GM18861 (cell line): Measurements from ENCODE around the gene HSP90B1.

ENCODE experiments used
- ATAC-seq: cut with Tn5 transposase; IDR thresholded peaks from one replicate; pipeline ENCODE4 v1.9.1; 2021; ENCODE audit not compliant: unreplicated experiment

The HSP90B1 gene

DNA sequence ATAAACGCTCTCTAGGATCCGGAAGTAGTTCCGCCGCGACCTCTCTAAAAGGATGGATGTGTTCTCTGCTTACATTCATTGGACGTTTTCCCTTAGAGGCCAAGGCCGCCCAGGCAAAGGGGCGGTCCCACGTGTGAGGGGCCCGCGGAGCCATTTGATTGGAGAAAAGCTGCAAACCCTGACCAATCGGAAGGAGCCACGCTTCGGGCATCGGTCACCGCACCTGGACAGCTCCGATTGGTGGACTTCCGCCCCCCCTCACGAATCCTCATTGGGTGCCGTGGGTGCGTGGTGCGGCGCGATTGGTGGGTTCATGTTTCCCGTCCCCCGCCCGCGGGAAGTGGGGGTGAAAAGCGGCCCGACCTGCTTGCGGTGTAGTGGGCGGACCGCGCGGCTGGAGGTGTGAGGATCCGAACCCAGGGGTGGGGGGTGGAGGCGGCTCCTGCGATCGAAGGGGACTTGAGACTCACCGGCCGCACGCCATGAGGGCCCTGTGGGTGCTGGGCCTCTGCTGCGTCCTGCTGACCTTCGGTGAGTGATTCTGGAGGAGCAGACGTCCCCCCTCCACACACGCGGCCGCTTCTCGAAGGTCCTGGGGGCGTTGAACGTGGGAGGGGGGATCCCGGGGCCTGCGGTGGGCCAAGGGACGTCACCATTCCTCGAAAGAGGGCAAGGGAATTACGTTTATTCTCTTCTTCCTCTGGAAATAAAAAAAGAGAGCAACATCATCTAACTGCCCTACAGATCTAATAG, at the start of gene HSP90B1:
Gene HSP90B1, plus strand, starts transcription at position 377 of the 753 bp plus-strand sequence. Its CDS starts 106 bp downstream, at position 483.
- peak; percentile 60 for ATAC-seq

DNA sequence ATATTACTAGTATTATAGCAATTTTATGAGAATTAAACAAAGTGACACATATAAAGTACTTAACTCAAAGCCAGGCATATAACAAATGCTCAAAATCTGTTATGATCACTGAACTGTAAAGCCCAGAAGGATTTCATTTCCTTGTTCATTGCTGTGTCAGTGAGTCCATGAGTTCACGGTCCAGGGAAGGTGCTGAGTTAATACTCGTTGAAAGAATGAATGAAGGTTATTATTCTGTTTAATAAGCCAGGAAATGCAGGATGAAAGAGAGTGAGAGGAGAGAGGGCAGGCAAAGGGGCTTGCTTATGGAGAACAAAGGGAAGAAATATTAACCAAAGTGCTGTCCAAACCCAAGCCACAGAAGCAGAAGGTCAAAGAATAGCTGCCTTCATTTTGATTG, 48.9 kb upstream of the HSP90B1 start:
- ATAC-seq = no peak

- ATAC-seq = no peak
Measured at GRCh38 chr12:103882861-103883596, 47.2 kb upstream of the HSP90B1 start.

DNA sequence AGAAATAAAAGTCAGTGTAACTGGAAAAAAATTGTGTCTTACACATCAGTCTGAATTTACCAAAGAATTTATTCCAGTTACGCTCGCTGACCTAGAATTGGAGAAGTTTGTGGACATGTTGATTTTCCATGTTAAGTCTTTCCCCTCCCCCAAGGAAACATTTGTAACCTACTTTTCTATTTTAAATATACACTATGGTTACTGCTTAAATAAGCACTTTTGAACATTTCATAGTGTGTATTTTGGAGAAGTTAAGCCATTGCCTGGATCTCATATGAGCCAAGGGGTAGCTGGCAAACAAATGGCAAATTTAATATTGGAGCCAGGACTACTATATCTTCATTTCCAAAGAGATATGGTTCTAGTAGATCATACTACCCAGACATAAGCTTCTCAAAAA, 46.3 kb upstream of the HSP90B1 start:
- no peak for ATAC-seq

DNA sequence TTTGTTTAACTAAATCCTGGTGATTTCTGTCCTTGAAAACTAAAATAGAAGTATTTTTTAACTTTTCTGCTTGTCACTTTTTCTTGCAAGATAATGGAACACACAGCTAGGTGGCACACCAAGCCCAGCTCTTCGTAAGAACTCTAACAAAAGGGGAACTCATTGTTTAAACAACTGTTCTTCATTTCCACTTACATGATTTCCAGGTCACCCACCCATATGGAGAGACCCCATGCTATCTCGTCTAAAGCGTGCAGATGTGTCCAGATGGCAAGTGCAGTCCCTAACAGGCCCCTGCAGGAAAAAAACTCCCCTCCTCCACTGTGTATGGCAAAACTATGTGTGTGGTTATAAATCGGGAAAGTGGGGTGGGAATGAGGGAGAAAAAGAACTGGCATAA, 45.9 kb upstream of the HSP90B1 start:
- ATAC-seq = no peak

DNA sequence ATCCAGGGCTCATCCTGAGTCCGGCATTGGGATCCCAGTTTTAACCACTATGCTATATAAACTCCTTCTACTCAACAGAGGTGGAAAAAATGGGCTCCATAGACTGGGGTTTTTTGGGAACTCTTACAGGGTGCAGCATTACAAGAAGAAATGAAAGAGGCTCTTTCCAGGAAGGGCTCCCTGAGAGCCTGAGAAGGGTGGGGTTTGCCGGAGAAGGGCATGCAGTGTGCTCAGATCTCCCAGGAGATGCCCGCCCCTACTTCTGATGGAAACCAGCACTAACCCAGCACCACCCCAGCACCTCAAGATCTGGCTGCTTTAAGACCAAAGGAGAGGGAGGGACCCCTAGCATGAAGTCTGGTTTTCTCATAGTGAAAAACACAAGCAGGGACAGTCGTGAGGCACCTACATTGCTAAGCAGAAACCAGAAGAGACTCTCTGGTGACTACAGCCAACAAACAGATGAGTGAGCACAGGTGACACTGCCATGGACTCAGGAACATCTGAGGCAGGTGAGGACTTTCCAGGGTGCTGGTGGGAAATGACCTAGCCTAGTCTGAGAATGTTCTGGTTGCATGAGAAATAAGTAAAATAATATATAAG, 43.9 kb upstream of the HSP90B1 start:
- no peak for ATAC-seq

DNA sequence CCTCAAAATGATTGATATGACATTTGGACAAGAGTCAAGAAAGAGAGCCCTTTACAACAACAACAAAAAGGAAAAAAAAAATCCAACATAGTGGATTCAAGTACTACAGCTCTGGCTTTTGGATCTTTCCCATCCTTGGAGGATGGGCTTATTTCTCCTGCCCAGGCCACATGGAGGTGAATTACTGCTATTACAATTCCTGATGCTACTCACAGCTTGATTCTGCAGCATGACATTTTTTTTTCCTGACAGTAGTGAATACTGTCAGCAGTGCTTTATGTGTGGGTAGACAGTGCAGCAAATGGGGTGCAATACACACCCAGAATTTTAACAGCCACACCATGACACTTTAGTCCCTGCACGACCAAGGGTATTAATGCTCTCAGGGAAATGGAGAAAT, 42.5 kb upstream of the HSP90B1 start:
- no peak for ATAC-seq

DNA sequence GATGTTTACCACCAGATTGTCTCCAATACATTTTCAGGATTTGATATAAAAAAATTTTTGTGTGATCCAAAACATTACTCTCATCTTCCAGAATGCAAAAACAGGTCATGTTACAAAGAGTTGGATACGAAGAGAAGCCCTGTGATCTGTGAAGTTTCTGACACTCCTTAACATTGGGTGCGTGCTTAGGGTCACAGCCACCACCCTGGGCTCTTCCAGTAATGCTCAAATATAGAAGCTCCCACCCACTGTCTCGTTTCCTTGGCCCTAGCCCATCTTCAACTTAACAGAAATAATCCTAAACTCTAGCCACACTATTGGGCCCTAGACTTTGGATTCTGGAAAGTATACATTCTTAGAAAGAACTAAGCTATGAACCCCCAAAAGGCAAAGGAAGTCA, 32.9 kb upstream of the HSP90B1 start:
- ATAC-seq = no peak

DNA sequence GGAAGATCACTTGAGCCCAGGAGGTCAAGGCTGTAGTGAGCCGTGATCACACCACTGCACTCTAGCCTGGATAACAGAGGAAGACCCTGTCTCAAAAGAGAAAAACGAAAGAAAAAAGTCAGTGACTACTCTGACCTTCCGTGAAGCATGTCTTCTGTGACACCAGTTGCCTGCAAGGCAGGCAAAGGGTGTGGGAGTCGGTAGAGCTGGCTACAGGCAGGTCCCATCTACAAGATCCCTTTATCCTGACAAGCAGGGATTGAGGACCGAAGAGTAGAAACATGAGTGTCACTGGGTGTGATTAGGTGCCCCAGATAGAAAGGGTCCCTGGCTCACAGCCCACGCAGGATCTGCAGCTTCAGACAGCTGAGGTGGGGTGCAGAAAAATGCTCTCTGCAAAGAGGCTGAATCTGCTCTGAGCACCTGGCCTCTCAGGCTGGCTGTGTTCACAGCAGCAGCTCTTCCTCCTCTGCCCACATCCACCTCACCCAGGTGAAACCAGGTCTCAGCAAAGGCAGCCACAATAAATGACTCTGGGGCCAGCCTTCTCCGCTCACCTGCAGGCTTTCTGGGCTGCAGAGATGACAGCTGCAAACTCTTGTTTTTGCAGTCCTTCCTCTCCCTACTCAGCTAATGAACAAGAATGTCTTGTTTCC, 28.6 kb upstream of the HSP90B1 start:
- ATAC-seq = no peak

- ATAC-seq = no peak
Measured at GRCh38 chr12:103903993-103904392, 26.2 kb upstream of the HSP90B1 start.

DNA sequence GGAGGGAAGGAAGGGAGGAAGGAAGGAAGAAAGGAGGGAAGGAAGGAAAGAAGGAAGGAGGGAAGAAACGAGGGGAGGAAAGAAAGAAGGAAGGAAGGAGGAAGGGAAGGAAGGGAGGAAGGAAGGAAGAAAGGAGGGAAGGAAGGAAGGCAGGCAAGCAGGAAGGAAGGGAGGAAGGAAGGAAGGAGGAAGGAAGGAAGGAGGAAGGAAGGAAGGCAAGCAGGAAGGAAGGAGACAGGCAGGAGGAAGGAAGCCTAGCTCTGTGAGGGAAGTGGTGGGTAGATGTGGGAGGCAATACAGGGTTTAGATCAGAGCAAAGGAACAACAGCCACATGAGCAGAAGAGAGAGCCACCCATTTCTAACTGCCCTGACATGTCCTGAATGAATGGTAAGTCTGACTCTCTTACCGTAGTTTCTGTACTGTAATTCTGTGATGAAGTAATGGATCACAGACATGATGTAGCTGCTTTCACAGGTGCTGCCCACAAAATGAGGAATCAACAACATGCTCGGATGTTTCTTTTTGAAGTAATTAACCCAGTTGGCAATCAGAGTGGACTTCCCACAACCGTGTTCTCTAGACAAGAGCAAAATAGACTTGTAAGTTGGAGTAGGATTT, 24.4 kb upstream of the HSP90B1 start:
- no peak for ATAC-seq

DNA sequence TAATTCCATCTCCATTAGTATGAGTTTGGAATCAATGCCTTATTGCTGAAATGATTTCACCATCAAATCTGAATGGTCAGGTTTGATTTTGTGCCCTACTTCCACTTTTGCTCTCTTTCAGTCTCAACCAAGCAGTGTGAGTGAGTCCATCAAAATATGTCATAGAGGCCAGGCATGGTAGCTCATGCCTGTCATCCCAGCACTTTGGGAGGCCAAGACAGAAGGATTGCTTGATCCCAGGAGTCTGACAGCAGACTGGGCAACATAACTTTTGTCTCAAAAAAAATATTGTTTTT, 22.0 kb upstream of the HSP90B1 start:
- ATAC-seq = no peak

- ATAC-seq = no peak
Measured at GRCh38 chr12:103908877-103909276, 21.3 kb upstream of the HSP90B1 start.

DNA sequence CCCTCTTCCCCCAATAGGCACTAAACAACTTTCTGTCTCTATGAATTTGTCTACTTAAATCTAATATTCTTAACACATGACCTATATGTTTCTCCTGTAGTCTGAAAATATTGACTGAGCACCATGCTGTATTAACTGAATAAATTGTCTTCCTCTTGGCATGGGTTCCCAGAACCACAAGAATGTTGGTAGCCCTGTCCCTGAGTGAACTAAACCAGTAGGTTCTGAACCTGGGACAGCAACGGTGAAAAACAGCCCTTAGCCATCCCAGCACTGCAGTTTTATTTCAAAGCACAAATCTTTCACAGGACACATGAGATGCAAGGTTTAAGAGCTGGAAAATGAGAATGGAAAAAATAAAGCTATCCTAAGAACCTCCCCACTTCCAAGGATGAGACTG, 20.4 kb upstream of the HSP90B1 start:
- no peak for ATAC-seq

GRCh38 chr12:103912069-103912468, 18.1 kb upstream of the HSP90B1 start:
- no peak for ATAC-seq

- ATAC-seq = no peak
Measured at GRCh38 chr12:103913100-103913499, 17.1 kb upstream of the HSP90B1 start.

GRCh38 chr12:103915306-103915705, 14.9 kb upstream of the HSP90B1 start:
- ATAC-seq = no peak

GRCh38 chr12:103917873-103918272, 12.3 kb upstream of the HSP90B1 start:
- no peak for ATAC-seq

GRCh38 chr12:103924761-103925641, 5.2 kb upstream of the HSP90B1 start:
- ATAC-seq = peak; percentile 39

GRCh38 chr12:103928682-103929045, 1.5 kb upstream of the HSP90B1 start:
- ATAC-seq = peak; percentile 21
